HepG2 (cell line): ENCODE data around the gene MFF. TPM values are rescaled to one million over a fixed set of nuclear protein-coding genes. Genes with fewer than 3 reads are reported as not detected.

ENCODE experiments used
- ATAC-seq: fragments of 200-7000 bp; cut with Tn5 transposase; 3 replicates; pipeline ENCODE4 v1.9.1; 2020; ENCODE audit warnings: mild to moderate bottlenecking, moderate library complexity
- BruUV-seq: library from RNA; stranded (reverse); fragments of 400-500 nt; replicated peaks from 2 replicates; lab custom pipeline; 2021; lab: Mats Ljungman, UMichigan
- CTCF ChIA-PET: fragments of 300-600 bp; formaldehyde crosslinking; extraction: SDS; loops from one replicate; lab custom pipeline; 2021; ENCODE audit warnings: low total read pairs, inconsistent platforms, low intra/inter-chr PET ratio; lab: Yijun Ruan, JAX
- POLR2A ChIA-PET: fragments of 350-600 bp; sonication (Branson Sonifier 250); formaldehyde crosslinking; loops from one replicate; lab custom pipeline; 2020; ENCODE audit warnings: antibody characterized with exemption, inconsistent platforms; lab: Yijun Ruan, JAX
- DNase-seq: peaks from one replicate; pipeline ENCODE4 v3.0.0-alpha.2; 2015; ENCODE audit warnings: low spot score
- FAIRE-seq: peaks from 3 replicates; lab custom pipeline; 2011; peaks lifted over from hg19 to GRCh38; lab: Jason Lieb, UNC
- H2AFZ ChIP-seq: one replicate; pipeline ENCODE4 v1.6.1; 2011; ENCODE audit warnings: low read length, inconsistent platforms
- H3K27ac ChIP-seq: fragments of 300-600 bp; 3 replicates; pipeline ENCODE4 v1.8.0; 2011; ENCODE audit warnings: mixed run types, mild to moderate bottlenecking, mixed read lengths, low read length, inconsistent platforms; ENCODE audit not compliant: insufficient read depth; ENCODE audit errors: extremely low read length
- H3K27me3 ChIP-seq, 2 experiments: fragments of 200-600 bp in 1 of 2; 2 replicates in 1 of 2; 3 replicates in 1 of 2; pipeline versions ENCODE4 v1.6.0 to v1.8.0; 2011; ENCODE audit warnings: low read length in 2 of 2, mild to moderate bottlenecking in 2 of 2, moderate library complexity in 2 of 2, inconsistent platforms in 1 of 2; ENCODE audit not compliant: insufficient read depth in 2 of 2, control insufficient read depth in 1 of 2
- H3K36me3 ChIP-seq, 2 experiments: fragments of 200-600 bp in 1 of 2; replicated peaks in 1 of 2; 2 replicates in 1 of 2; 3 replicates in 1 of 2; pipeline versions ENCODE4 v1.5.1 to v1.8.0; 2011; ENCODE audit warnings: low read length in 2 of 2, inconsistent platforms in 1 of 2; ENCODE audit not compliant: insufficient read depth in 2 of 2, control insufficient read depth in 1 of 2
- H3K4me1 ChIP-seq: 2 replicates; pipeline ENCODE4 v1.5.1; 2012; ENCODE audit warnings: low read length, inconsistent platforms; ENCODE audit not compliant: insufficient read depth
- H3K4me2 ChIP-seq: 2 replicates; pipeline ENCODE4 v1.6.0; 2011; ENCODE audit warnings: low read depth, low read length, inconsistent platforms
- H3K4me3 ChIP-seq, 3 experiments: fragments of 200-600 bp in 1 of 3; sonication (generic), shearing (Covaris generic) in 1 of 3; replicated peaks in 1 of 3; 2 replicates each; pipeline ENCODE4 v1.5.1; 2011 to 2016; ENCODE audit warnings: low read length in 3 of 3, inconsistent platforms in 2 of 3, low read depth in 2 of 3, mild to moderate bottlenecking in 2 of 3, control low read depth in 1 of 3, mixed read lengths in 1 of 3; ENCODE audit not compliant: insufficient read depth in 1 of 3
- H3K79me2 ChIP-seq: one replicate; pipeline ENCODE4 v1.6.1; 2011; ENCODE audit warnings: low read length, inconsistent platforms; ENCODE audit not compliant: insufficient read depth
- H3K9ac ChIP-seq: 2 replicates; pipeline ENCODE4 v1.6.0; 2011; ENCODE audit warnings: mild to moderate bottlenecking, low read depth, low read length, inconsistent platforms; ENCODE audit not compliant: insufficient read depth
- H3K9me3 ChIP-seq: 2 replicates; pipeline ENCODE4 v1.5.1; 2012; ENCODE audit warnings: mild to moderate bottlenecking, low read length
- H4K20me1 ChIP-seq: 2 replicates; pipeline ENCODE4 v1.6.0; 2011; ENCODE audit warnings: inconsistent platforms, mild to moderate bottlenecking, low read length, moderate library complexity; ENCODE audit not compliant: insufficient read depth
- SNAPC2 ChIP-seq: sonication (generic); formaldehyde crosslinking; IDR thresholded peaks from 2 replicates; pipeline ENCODE4 v1.8.1; 2022; ENCODE audit warnings: mild to moderate bottlenecking, missing genetic modification reagents
- SOX13 ChIP-seq, 3 experiments: fragments of 450-650 bp in 1 of 3; sonication (generic) in 1 of 3; formaldehyde crosslinking in 1 of 3; IDR thresholded peaks in 2 of 3; conservative IDR thresholded peaks in 1 of 3; 2 replicates each; pipeline versions ENCODE4 v1.5.0 to v1.6.1; 2016 to 2020; ENCODE audit warnings: antibody characterized with exemption in 1 of 3, mild to moderate bottlenecking in 1 of 3, missing compliant biosample characterization in 1 of 3, missing genetic modification reagents in 1 of 3, moderate library complexity in 1 of 3
- TRIM24 ChIP-seq: sonication (generic); formaldehyde crosslinking; IDR thresholded peaks from 2 replicates; pipeline ENCODE4 v1.8.0; 2022; ENCODE audit warnings: mild to moderate bottlenecking, missing genetic modification reagents
- ZBTB3 ChIP-seq: sonication (generic); formaldehyde crosslinking; IDR thresholded peaks from 2 replicates; pipeline ENCODE4 v1.4.0; 2020; ENCODE audit warnings: low read depth, mild to moderate bottlenecking, moderate library complexity, missing genetic modification reagents, borderline replicate concordance
- ZBTB38 ChIP-seq: sonication (generic); formaldehyde crosslinking; IDR thresholded peaks from 2 replicates; pipeline ENCODE4 v1.5.1; 2020; ENCODE audit warnings: mild to moderate bottlenecking, missing genetic modification reagents
- ZMYM4 ChIP-seq: sonication (generic); formaldehyde crosslinking; IDR thresholded peaks from 2 replicates; pipeline ENCODE4 v1.8.1; 2023; ENCODE audit warnings: mild to moderate bottlenecking, missing genetic modification reagents
- ZNF142 ChIP-seq: sonication (generic); formaldehyde crosslinking; IDR thresholded peaks from 2 replicates; pipeline ENCODE4 v1.4.0; 2020; ENCODE audit warnings: missing genetic modification reagents
- ZNF431 ChIP-seq: sonication (generic); formaldehyde crosslinking; IDR thresholded peaks from 2 replicates; pipeline ENCODE4 v1.9.0; 2022; ENCODE audit warnings: missing genetic modification reagents, low read depth, mild to moderate bottlenecking, borderline replicate concordance
- ZNF552 ChIP-seq: sonication (generic); formaldehyde crosslinking; IDR thresholded peaks from 2 replicates; pipeline ENCODE4 v1.9.0; 2022; ENCODE audit warnings: missing genetic modification reagents, mild to moderate bottlenecking, borderline replicate concordance
- ZNF883 ChIP-seq: sonication (generic); formaldehyde crosslinking; IDR thresholded peaks from 2 replicates; pipeline ENCODE4 v1.5.1; 2020; ENCODE audit warnings: mild to moderate bottlenecking, missing genetic modification reagents; ENCODE audit errors: not compliant biosample characterization
- WGBS: methylation state at CpG from one replicate; pipeline ENCODE4 v1.1.6; 2017; ENCODE audit warnings: low lambda C conversion rate; 5-methylcytosine and 5-hydroxymethylcytosine counted together
- in situ Hi-C: cut with HindIII; loops from 2 replicates; pipeline ENCODE4 v1.10.0; 2017; ENCODE audit warnings: low pct_unique_long_range_greater_than_20kb; ENCODE audit not compliant: extremely low pct_ligation_motif_present
- intact Hi-C: fragments of 100-400 bp; cut with micrococcal nuclease; formaldehyde crosslinking; loops from one replicate; pipeline ENCODE4 v1.10.0; 2022; ENCODE audit not compliant: unreplicated experiment
- polyA plus RNA-seq, 8 experiments: library from polyadenylated mRNA; depleted of rRNA in 3 of 8; stranded (reverse) in 7 of 8; unstranded in 1 of 8; fragments of >200 nt; fragmentation: Illumina TruSeq in 4 of 8; extraction: Trizol in 4 of 8; gene quantifications; 2 replicates each; pipeline versions ENCODE4 v1.2.1 to v1.2.3, GENCODE V29; 2011 to 2016; ENCODE audit warnings: low read depth in 4 of 8, missing spikeins in 1 of 8, mixed read lengths in 1 of 8; ENCODE audit not compliant: insufficient read depth in 1 of 8
- total RNA-seq, 5 experiments: library from RNA; depleted of rRNA; stranded (reverse); fragments of >200 nt; fragmentation: Illumina TruSeq; extraction: Trizol; gene quantifications; 2 replicates each; pipeline ENCODE4 v1.2.3, GENCODE V29; 2016; ENCODE audit warnings: low read depth in 1 of 5
- TF ChIP-seq, protein P1 (sequence below): sonication (generic); formaldehyde crosslinking; IDR thresholded peaks from 2 replicates; pipeline ENCODE4 v1.8.1; 2023; ENCODE audit warnings: missing genetic modification reagents, mild to moderate bottlenecking, borderline replicate concordance

The MFF gene
- total and polyA plus RNA-seq, 2 of the 13 experiments (the other 11 are each of a cell fraction or from before 2014, with no cell fraction given), result 81.9 to 156 TPM

- no peak overlapping the region for H3K9ac ChIP-seq
- TF ChIP-seq TRIM24, result no peak
- no peak for TF ChIP-seq ZMYM4
- TF ChIP-seq ZBTB38 (CRISPR knock-in tag), result no peak
- no peak for TF ChIP-seq ZNF142 (CRISPR knock-in tag)
- no peak for TF ChIP-seq ZNF552 (CRISPR knock-in tag)
- no peak for TF ChIP-seq SOX13 (IDR thresholded peaks at IDR 0.05)
- no peak for TF ChIP-seq SOX13 (CRISPR knock-in tag; conservative IDR thresholded peaks at IDR 0.05 in 1 of 2, IDR thresholded peaks at IDR 0.05 in 1 of 2)
- TF ChIP-seq SNAPC2, result no peak
- TF ChIP-seq ZBTB3 (CRISPR knock-in tag), result no peak
- TF ChIP-seq, protein P1, sequence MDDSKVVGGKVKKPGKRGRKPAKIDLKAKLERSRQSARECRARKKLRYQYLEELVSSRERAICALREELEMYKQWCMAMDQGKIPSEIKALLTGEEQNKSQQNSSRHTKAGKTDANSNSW (CRISPR knock-in tag), result no peak
- no peak for TF ChIP-seq ZNF883 (CRISPR knock-in tag)
- no peak for TF ChIP-seq ZNF431
- no peak for FAIRE-seq
- intact Hi-C loops (loop anchor here (2.0 to 5.0 kb wide), 2 partner anchors 248 to 274 kb away; no protein-coding TSS in a partner anchor), in situ Hi-C loops (loop anchor here (5.0 to 10.0 kb wide), 3 partner anchors 63 to 363 kb away; no protein-coding TSS in a partner anchor)
- ATAC-seq, result no peak
- peaks cover 20% of the 10 kb centered on the region for H3K4me1 ChIP-seq
- no peaks in the 10 kb centered on the region for H3K36me3 ChIP-seq
- no peaks in the 10 kb centered on the region for H3K79me2 ChIP-seq
- POLR2A ChIA-PET, result interaction anchor here (2.3 kb wide), 1 partner anchor 361 kb away, joined by 6 read pairs; no protein-coding TSS in a partner anchor
- 53% methylated on average over 4 of the region's 4 CpGs for WGBS
- no peaks in the 10 kb centered on the region for H4K20me1 ChIP-seq
- H3K27ac ChIP-seq, result no peak overlapping the region
- H3K27me3 ChIP-seq, result peaks cover 0 to 7% of the 10 kb centered on the region in 2 experiments; a peak in 2 of 5 replicates
- H3K4me2 ChIP-seq, result no peak overlapping the region
- H3K9me3 ChIP-seq, result no peaks in the 10 kb centered on the region
- no TSS peak for BruUV-seq
- H3K4me3 ChIP-seq, result no peak overlapping the region
- CTCF ChIA-PET, result no interaction called here
- no peak for DNase-seq
- H2AFZ ChIP-seq, result no peak overlapping the region
Measured at GRCh38 chr2:227404585-227405271, 79.7 kb downstream of the MFF start.
